SU-DHL-6 (cell line): ENCODE measurements around the gene RHOBTB3.

Experiments
- EZH2phosphoT487 ChIP-seq: fragments of 200-600 bp; sonication (generic), shearing (Covaris generic); conservative IDR thresholded peaks from 2 replicates; pipeline ENCODE4 v1.6.1; 2018; ENCODE audit warnings: mild to moderate bottlenecking, antibody characterized with exemption, low read length, moderate library complexity, mixed read lengths
- TF ChIP-seq, protein P1 (sequence below): fragments of 200-600 bp; sonication (generic); IDR thresholded peaks from one replicate; pipeline ENCODE4 v1.5.1; 2017; ENCODE audit warnings: antibody characterized with exemption, mild to moderate bottlenecking, low read length, moderate library complexity; ENCODE audit not compliant: insufficient read depth, poor library complexity, severe bottlenecking

DNA sequence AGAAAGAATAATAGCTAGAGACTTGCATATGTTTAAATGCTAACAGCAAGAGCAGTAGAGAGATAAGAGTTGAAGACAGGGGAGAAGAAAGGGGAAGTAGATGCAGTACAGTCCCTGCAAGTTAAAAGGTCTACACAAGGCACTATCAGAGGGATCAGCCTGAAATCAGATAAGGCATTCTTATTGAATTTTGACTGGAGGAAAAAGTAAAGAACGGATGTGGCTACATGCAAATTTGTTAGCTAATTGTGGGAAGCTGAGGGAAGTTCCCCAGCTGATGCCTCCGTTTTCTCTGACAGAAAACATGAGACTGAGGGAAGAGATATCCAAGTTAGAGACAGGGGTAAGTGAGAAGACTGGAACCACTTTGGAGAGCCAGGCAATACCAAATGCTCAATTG, 12.9 kb upstream of the RHOBTB3 start:
- TF ChIP-seq, protein P1, sequence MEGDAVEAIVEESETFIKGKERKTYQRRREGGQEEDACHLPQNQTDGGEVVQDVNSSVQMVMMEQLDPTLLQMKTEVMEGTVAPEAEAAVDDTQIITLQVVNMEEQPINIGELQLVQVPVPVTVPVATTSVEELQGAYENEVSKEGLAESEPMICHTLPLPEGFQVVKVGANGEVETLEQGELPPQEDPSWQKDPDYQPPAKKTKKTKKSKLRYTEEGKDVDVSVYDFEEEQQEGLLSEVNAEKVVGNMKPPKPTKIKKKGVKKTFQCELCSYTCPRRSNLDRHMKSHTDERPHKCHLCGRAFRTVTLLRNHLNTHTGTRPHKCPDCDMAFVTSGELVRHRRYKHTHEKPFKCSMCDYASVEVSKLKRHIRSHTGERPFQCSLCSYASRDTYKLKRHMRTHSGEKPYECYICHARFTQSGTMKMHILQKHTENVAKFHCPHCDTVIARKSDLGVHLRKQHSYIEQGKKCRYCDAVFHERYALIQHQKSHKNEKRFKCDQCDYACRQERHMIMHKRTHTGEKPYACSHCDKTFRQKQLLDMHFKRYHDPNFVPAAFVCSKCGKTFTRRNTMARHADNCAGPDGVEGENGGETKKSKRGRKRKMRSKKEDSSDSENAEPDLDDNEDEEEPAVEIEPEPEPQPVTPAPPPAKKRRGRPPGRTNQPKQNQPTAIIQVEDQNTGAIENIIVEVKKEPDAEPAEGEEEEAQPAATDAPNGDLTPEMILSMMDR, result no peak
- TF ChIP-seq EZH2phosphoT487, result no peak
